ENCODE measurements around the gene IFNAR2.

DNA sequence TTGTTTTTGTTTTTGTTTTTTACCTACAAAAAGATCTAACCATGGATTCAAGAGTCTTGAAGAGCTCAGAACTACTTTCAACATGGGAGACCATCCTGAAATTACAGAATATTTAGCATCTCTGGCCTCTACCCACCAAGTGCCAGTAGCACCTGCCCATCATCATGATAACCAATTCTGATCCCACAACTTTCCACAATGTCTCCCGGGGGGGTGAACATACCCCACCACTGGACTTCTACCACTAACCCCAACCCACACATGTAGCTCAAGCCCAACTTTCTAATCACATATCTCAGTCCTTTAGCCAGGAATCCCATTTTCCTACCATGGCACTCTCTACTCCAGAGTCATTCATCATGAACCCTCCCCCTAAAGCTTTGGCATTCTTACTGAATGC lies 15.7 kb upstream of the IFNAR2 start:
- TF ChIP-seq EZH2 (IDR thresholded peaks at IDR 0.05; ENCODE audit: low read depth, unreplicated experiment): no peak
- TF ChIP-seq EZH2phosphoT487 (IDR thresholded peaks at IDR 0.05; ENCODE audit: unreplicated experiment): no peak
- TF ChIP-seq POLR2AphosphoS5 (IDR thresholded peaks at IDR 0.05; ENCODE audit: low read depth): no peak
- TF ChIP-seq, protein P1, sequence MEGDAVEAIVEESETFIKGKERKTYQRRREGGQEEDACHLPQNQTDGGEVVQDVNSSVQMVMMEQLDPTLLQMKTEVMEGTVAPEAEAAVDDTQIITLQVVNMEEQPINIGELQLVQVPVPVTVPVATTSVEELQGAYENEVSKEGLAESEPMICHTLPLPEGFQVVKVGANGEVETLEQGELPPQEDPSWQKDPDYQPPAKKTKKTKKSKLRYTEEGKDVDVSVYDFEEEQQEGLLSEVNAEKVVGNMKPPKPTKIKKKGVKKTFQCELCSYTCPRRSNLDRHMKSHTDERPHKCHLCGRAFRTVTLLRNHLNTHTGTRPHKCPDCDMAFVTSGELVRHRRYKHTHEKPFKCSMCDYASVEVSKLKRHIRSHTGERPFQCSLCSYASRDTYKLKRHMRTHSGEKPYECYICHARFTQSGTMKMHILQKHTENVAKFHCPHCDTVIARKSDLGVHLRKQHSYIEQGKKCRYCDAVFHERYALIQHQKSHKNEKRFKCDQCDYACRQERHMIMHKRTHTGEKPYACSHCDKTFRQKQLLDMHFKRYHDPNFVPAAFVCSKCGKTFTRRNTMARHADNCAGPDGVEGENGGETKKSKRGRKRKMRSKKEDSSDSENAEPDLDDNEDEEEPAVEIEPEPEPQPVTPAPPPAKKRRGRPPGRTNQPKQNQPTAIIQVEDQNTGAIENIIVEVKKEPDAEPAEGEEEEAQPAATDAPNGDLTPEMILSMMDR (conservative IDR thresholded peaks at IDR 0.05; ENCODE audit: low read depth in 2 of 2): no peak
- TF ChIP-seq CREB1 (CRISPR knock-in tag; IDR thresholded peaks at IDR 0.05; ENCODE audit: low read depth): no peak
- TF ChIP-seq, protein P2, sequence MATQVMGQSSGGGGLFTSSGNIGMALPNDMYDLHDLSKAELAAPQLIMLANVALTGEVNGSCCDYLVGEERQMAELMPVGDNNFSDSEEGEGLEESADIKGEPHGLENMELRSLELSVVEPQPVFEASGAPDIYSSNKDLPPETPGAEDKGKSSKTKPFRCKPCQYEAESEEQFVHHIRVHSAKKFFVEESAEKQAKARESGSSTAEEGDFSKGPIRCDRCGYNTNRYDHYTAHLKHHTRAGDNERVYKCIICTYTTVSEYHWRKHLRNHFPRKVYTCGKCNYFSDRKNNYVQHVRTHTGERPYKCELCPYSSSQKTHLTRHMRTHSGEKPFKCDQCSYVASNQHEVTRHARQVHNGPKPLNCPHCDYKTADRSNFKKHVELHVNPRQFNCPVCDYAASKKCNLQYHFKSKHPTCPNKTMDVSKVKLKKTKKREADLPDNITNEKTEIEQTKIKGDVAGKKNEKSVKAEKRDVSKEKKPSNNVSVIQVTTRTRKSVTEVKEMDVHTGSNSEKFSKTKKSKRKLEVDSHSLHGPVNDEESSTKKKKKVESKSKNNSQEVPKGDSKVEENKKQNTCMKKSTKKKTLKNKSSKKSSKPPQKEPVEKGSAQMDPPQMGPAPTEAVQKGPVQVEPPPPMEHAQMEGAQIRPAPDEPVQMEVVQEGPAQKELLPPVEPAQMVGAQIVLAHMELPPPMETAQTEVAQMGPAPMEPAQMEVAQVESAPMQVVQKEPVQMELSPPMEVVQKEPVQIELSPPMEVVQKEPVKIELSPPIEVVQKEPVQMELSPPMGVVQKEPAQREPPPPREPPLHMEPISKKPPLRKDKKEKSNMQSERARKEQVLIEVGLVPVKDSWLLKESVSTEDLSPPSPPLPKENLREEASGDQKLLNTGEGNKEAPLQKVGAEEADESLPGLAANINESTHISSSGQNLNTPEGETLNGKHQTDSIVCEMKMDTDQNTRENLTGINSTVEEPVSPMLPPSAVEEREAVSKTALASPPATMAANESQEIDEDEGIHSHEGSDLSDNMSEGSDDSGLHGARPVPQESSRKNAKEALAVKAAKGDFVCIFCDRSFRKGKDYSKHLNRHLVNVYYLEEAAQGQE (IDR thresholded peaks at IDR 0.05; ENCODE audit: unreplicated experiment): no peak
- TF ChIP-seq, protein P3, sequence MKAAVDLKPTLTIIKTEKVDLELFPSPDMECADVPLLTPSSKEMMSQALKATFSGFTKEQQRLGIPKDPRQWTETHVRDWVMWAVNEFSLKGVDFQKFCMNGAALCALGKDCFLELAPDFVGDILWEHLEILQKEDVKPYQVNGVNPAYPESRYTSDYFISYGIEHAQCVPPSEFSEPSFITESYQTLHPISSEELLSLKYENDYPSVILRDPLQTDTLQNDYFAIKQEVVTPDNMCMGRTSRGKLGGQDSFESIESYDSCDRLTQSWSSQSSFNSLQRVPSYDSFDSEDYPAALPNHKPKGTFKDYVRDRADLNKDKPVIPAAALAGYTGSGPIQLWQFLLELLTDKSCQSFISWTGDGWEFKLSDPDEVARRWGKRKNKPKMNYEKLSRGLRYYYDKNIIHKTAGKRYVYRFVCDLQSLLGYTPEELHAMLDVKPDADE (IDR thresholded peaks at IDR 0.05): no peak
- TF ChIP-seq JUNB (IDR thresholded peaks at IDR 0.05; ENCODE audit: unreplicated experiment): no peak
- TF ChIP-seq NANOG (IDR thresholded peaks at IDR 0.05; ENCODE audit: borderline replicate concordance): no peak
- no peak for TF ChIP-seq STAT1 (IDR thresholded peaks at IDR 0.05; ENCODE audit: unreplicated experiment)
- no peak for TF ChIP-seq ZNF114 (CRISPR knock-in tag; IDR thresholded peaks at IDR 0.05)
- TF ChIP-seq, protein P4, sequence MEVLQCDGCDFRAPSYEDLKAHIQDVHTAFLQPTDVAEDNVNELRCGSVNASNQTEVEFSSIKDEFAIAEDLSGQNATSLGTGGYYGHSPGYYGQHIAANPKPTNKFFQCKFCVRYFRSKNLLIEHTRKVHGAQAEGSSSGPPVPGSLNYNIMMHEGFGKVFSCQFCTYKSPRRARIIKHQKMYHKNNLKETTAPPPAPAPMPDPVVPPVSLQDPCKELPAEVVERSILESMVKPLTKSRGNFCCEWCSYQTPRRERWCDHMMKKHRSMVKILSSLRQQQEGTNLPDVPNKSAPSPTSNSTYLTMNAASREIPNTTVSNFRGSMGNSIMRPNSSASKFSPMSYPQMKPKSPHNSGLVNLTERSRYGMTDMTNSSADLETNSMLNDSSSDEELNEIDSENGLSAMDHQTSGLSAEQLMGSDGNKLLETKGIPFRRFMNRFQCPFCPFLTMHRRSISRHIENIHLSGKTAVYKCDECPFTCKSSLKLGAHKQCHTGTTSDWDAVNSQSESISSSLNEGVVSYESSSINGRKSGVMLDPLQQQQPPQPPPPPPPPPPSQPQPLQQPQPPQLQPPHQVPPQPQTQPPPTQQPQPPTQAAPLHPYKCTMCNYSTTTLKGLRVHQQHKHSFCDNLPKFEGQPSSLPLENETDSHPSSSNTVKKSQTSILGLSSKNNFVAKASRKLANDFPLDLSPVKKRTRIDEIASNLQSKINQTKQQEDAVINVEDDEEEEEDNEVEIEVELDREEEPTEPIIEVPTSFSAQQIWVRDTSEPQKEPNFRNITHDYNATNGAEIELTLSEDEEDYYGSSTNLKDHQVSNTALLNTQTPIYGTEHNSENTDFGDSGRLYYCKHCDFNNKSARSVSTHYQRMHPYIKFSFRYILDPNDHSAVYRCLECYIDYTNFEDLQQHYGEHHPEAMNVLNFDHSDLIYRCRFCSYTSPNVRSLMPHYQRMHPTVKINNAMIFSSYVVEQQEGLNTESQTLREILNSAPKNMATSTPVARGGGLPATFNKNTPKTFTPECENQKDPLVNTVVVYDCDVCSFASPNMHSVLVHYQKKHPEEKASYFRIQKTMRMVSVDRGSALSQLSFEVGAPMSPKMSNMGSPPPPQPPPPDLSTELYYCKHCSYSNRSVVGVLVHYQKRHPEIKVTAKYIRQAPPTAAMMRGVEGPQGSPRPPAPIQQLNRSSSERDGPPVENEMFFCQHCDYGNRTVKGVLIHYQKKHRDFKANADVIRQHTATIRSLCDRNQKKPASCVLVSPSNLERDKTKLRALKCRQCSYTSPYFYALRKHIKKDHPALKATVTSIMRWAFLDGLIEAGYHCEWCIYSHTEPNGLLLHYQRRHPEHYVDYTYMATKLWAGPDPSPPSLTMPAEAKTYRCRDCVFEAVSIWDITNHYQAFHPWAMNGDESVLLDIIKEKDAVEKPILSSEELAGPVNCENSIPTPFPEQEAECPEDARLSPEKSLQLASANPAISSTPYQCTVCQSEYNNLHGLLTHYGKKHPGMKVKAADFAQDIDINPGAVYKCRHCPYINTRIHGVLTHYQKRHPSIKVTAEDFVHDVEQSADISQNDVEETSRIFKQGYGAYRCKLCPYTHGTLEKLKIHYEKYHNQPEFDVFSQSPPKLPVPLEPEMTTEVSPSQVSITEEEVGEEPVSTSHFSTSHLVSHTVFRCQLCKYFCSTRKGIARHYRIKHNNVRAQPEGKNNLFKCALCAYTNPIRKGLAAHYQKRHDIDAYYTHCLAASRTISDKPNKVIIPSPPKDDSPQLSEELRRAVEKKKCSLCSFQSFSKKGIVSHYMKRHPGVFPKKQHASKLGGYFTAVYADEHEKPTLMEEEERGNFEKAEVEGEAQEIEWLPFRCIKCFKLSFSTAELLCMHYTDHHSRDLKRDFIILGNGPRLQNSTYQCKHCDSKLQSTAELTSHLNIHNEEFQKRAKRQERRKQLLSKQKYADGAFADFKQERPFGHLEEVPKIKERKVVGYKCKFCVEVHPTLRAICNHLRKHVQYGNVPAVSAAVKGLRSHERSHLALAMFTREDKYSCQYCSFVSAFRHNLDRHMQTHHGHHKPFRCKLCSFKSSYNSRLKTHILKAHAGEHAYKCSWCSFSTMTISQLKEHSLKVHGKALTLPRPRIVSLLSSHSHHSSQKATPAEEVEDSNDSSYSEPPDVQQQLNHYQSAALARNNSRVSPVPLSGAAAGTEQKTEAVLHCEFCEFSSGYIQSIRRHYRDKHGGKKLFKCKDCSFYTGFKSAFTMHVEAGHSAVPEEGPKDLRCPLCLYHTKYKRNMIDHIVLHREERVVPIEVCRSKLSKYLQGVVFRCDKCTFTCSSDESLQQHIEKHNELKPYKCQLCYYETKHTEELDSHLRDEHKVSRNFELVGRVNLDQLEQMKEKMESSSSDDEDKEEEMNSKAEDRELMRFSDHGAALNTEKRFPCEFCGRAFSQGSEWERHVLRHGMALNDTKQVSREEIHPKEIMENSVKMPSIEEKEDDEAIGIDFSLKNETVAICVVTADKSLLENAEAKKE (CRISPR knock-in tag; IDR thresholded peaks at IDR 0.05): no peak
